ENCODE results near the gene ARHGAP23. TPM values are rescaled to one million over a fixed set of nuclear protein-coding genes. Genes with fewer than 3 reads are reported as not detected.

The ARHGAP23 gene
- total RNA-seq, 1 experiment from 2014 or later: 140 TPM

DNA sequence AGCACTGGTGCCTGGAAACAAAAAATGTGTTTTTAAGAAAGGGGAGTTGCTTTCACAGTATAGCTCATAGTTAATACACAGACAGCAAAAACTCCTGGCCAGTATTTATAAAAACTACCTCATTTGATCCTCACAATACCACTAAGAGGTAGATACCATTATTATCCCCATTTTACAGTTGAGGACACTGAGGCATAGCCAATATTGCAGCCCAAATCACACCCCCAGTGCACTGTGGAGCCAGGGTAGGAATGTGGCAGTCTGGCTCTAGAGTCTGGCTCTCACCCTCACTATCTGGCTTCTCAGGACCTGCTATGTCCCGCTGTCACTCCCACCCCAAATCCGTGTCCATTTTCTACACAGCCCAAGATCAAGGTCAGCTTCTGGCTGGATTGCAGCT, 2.6 kb downstream of the ARHGAP23 start:
- DNase-seq: no peak
- Mint-ChIP-seq H3K4me1 (ENCODE audit: low read depth, unreplicated experiment) (peaks cover 14% of the 10 kb centered on the region), H3K9me3 (ENCODE audit: low read depth, unreplicated experiment) (no peaks in the 10 kb centered on the region), H3K27me3 (ENCODE audit: unreplicated experiment) (peaks cover 66% of the 10 kb centered on the region), H3K27ac (ENCODE audit: unreplicated experiment) (no peak overlapping the region), H3K36me3 (ENCODE audit: insufficient read depth, unreplicated experiment) (peaks cover 24% of the 10 kb centered on the region), H3K4me3 (ENCODE audit: low read depth, unreplicated experiment) (no peak overlapping the region)
- CTCF ChIA-PET: interaction anchor here (0.6 to 1.0 kb wide), 2 partner anchors 20 to 106 kb away, joined by 4 to 6 read pairs; no protein-coding TSS in a partner anchor
- TF ChIP-seq, protein P1, sequence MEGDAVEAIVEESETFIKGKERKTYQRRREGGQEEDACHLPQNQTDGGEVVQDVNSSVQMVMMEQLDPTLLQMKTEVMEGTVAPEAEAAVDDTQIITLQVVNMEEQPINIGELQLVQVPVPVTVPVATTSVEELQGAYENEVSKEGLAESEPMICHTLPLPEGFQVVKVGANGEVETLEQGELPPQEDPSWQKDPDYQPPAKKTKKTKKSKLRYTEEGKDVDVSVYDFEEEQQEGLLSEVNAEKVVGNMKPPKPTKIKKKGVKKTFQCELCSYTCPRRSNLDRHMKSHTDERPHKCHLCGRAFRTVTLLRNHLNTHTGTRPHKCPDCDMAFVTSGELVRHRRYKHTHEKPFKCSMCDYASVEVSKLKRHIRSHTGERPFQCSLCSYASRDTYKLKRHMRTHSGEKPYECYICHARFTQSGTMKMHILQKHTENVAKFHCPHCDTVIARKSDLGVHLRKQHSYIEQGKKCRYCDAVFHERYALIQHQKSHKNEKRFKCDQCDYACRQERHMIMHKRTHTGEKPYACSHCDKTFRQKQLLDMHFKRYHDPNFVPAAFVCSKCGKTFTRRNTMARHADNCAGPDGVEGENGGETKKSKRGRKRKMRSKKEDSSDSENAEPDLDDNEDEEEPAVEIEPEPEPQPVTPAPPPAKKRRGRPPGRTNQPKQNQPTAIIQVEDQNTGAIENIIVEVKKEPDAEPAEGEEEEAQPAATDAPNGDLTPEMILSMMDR (IDR thresholded peaks at IDR 0.05; ENCODE audit: unreplicated experiment): no peak
- BruUV-seq (replicated peaks): no TSS peak
- intact Hi-C loops (cut with micrococcal nuclease; ENCODE audit: unreplicated experiment): no loop called here

DNA sequence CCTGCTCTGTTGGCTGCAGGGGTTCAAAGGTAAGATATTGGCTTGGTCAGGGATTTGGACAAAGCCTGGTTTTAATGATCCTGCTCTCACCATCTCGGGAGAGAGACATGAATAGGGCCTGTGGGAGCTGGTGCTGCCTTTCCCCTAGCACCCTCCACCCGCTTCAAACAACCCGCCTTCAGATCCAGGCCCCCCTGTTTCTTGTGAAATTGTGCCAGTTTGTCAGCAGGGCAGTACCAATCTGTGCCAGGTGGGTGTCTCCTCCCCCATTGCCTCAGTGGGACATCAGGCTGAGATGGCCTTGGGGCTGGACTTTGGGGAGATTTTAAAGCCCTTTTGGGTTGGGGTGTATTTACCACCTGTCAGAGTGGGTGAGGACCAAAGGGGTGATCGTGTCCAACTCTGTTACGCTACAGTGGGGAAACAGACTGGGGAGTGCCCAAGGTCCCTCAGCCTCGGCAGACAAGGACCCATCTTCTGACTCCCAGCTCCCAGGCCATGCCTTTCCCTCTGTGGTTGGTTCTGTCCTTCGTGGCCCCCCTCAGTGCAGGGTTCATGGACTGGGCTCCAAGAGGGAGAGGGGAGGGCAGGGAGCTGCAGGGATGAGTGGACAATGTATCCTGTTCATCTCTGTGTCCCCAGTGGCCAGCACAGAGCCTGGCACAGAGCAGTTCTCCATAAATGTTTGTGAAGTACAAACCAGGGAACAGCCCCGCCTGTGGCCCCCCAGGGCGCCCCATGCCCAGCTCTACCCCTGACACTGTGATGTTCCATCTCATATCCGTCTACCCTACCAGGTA, 3.3 kb downstream of the ARHGAP23 start:
- no peak overlapping the region for H3K4me3 Mint-ChIP-seq (ENCODE audit: low read depth, unreplicated experiment)
- intact Hi-C loops (cut with micrococcal nuclease; ENCODE audit: unreplicated experiment): no loop called here
- CTCF ChIA-PET: interaction anchor here (0.6 to 1.8 kb wide), 3 partner anchors 8 to 106 kb away, joined by 4 to 8 read pairs (median 6); no protein-coding TSS in a partner anchor
- no peak overlapping the region for H3K27ac Mint-ChIP-seq (ENCODE audit: unreplicated experiment)
- peaks cover 66% of the 10 kb centered on the region for H3K27me3 Mint-ChIP-seq (ENCODE audit: unreplicated experiment)
- TF ChIP-seq, protein P1 (IDR thresholded peaks at IDR 0.05; ENCODE audit: unreplicated experiment): no peak
- peaks cover 14% of the 10 kb centered on the region for H3K4me1 Mint-ChIP-seq (ENCODE audit: low read depth, unreplicated experiment)
- peaks cover 24% of the 10 kb centered on the region for H3K36me3 Mint-ChIP-seq (ENCODE audit: insufficient read depth, unreplicated experiment)
- no TSS peak for BruUV-seq (replicated peaks)
- no peak for DNase-seq
- H3K9me3 Mint-ChIP-seq (ENCODE audit: low read depth, unreplicated experiment): no peaks in the 10 kb centered on the region

DNA sequence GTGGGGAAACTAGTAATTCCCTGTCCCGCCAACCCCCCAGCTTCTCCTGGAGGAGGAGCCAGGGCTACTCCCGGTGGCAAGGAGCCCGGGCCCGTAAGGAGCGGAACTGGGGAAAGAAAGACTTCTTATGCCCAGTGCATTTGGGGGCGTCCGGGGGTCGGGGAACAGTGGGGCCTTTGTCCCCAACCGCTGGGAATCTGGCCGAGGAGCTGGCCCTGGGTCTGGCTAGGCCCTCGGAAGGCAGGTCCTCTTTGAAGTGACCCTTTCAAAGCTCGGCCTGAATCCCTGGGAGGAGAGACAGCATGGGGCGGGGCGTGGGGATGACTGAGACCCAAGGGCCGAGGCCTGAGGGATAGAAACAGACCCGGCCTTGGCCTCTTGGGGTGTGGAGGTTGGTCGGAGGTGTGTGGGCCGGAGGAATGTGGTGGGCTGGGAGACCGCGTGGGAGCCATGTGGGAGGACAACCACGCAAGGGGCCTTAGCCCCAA, 6.0 kb downstream of the ARHGAP23 start:
- no peak overlapping the region for H3K27ac Mint-ChIP-seq (ENCODE audit: unreplicated experiment)
- H3K36me3 Mint-ChIP-seq (ENCODE audit: insufficient read depth, unreplicated experiment): peaks cover 7% of the 10 kb centered on the region
- DNase-seq: no peak
- no peaks in the 10 kb centered on the region for H3K9me3 Mint-ChIP-seq (ENCODE audit: low read depth, unreplicated experiment)
- H3K4me3 Mint-ChIP-seq (ENCODE audit: low read depth, unreplicated experiment): no peak overlapping the region
- H3K27me3 Mint-ChIP-seq (ENCODE audit: unreplicated experiment): peaks cover 53% of the 10 kb centered on the region
- no peaks in the 10 kb centered on the region for H3K4me1 Mint-ChIP-seq (ENCODE audit: low read depth, unreplicated experiment)
- intact Hi-C loops (cut with micrococcal nuclease; ENCODE audit: unreplicated experiment): no loop called here
- CTCF ChIA-PET: interaction anchor here (0.5 to 2.9 kb wide), 5 partner anchors 11 to 1199 kb away, joined by 3 to 10 read pairs (median 5); no protein-coding TSS in a partner anchor
- BruUV-seq (replicated peaks): no TSS peak
- TF ChIP-seq, protein P1 (IDR thresholded peaks at IDR 0.05; ENCODE audit: unreplicated experiment): no peak

DNA sequence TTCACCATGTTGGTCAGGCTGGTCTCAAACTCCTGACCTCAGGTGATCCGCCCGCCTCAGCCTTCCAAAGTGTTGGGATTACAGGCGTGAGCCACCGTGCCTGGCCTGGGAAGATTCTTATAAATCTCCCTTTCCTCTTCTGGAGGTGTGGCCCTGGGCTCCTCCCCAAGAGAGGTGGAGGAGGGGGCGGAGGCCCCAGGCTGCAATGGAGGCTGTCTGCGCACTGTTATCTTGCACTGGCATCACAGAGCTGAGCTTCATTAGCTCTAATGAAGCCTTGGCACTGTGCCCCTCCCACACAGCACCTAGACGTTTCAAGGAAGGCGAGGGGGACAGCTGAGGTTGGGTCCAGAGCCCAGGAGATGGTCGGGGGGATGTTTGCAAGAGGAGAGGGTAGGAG, 7.5 kb downstream of the ARHGAP23 start:
- Mint-ChIP-seq H3K36me3 (ENCODE audit: insufficient read depth, unreplicated experiment) (no peaks in the 10 kb centered on the region), H3K27ac (ENCODE audit: unreplicated experiment) (no peak overlapping the region), H3K9me3 (ENCODE audit: low read depth, unreplicated experiment) (no peaks in the 10 kb centered on the region), H3K4me1 (ENCODE audit: low read depth, unreplicated experiment) (no peaks in the 10 kb centered on the region), H3K4me3 (ENCODE audit: low read depth, unreplicated experiment) (no peak overlapping the region), H3K27me3 (ENCODE audit: unreplicated experiment) (peaks cover 42% of the 10 kb centered on the region)
- no TSS peak for BruUV-seq (replicated peaks)
- intact Hi-C loops (cut with micrococcal nuclease; ENCODE audit: unreplicated experiment): no loop called here
- TF ChIP-seq, protein P1 (IDR thresholded peaks at IDR 0.05; ENCODE audit: unreplicated experiment): no peak
- CTCF ChIA-PET: interaction anchor here (0.6 to 2.9 kb wide), 5 partner anchors 9 to 147 kb away, joined by 3 to 10 read pairs (median 5); no protein-coding TSS in a partner anchor
- no peak for DNase-seq

Data from Calu3 (cell line).